H1 (cell line): ENCODE measurements around the gene SLC35G4. TPM values are rescaled to one million over a fixed set of nuclear protein-coding genes. Genes with fewer than 3 reads are reported as not detected.

Experiments
- ASH2L ChIP-seq: fragments of 200-600, 300-600 bp; sonication (generic); IDR thresholded peaks from one replicate; pipeline ENCODE4 v1.7.1; 2017; ENCODE audit warnings: low read length
- CTCF ChIP-seq, 3 experiments: IDR thresholded peaks; 1 replicate in 2 of 3; 2 replicates in 1 of 3; pipeline versions ENCODE4 v1.5.1 to v1.6.1; 2011; ENCODE audit warnings: low read length in 3 of 3, mild to moderate bottlenecking in 3 of 3, inconsistent platforms in 2 of 3, low read depth in 1 of 3, moderate library complexity in 1 of 3; ENCODE audit not compliant: insufficient read depth in 1 of 3; ENCODE audit errors: control extremely low read depth in 1 of 3
- JUND ChIP-seq: IDR thresholded peaks from 2 replicates; pipeline ENCODE4 v1.6.1; 2011; ENCODE audit warnings: mild to moderate bottlenecking, improper control_type of control experiment, low read length
- SP4 ChIP-seq: IDR thresholded peaks from 2 replicates; pipeline ENCODE4 v1.6.1; 2012; ENCODE audit warnings: low read length, inconsistent platforms
- TCF12 ChIP-seq: IDR thresholded peaks from 2 replicates; pipeline ENCODE4 v1.6.1; 2011; ENCODE audit warnings: low read depth, mild to moderate bottlenecking, low read length
- polyA plus RNA-seq, 7 experiments: library from polyadenylated mRNA; depleted of rRNA in 3 of 7; stranded (reverse) in 5 of 7; unstranded in 2 of 7; fragments of >200 nt in 5 of 7; fragments of 200-250 nt in 2 of 7; gene quantifications; 1 replicate in 5 of 7; 2 replicates in 1 of 7; 4 replicates in 1 of 7; pipeline versions ENCODE4 v1.2.1 to v1.2.3, GENCODE V29; 2011 to 2013; ENCODE audit warnings: missing spikeins in 2 of 7, mixed read lengths in 2 of 7
- total RNA-seq: library from RNA; stranded (reverse); fragmentation: NEBNext Ultra II Directional; extraction: Animal tissue kit (Norgen Biotek cat#: 25700); gene quantifications from 2 replicates; pipeline ENCODE4 v1.2.1, GENCODE V29; 2021
- TF ChIP-seq, protein P1 (sequence below): fragments of 300-600 bp; sonication (generic); IDR thresholded peaks from 2 replicates; pipeline ENCODE4 v1.7.1; 2012; ENCODE audit warnings: low read length, moderate library complexity, mild to moderate bottlenecking, inconsistent platforms; ENCODE audit not compliant: insufficient replicate concordance

SLC35G4 gene
- total and polyA plus RNA-seq, 2 of the 8 experiments (the other 6 are each of a cell fraction or from before 2014, with no cell fraction given) = not detected

DNA sequence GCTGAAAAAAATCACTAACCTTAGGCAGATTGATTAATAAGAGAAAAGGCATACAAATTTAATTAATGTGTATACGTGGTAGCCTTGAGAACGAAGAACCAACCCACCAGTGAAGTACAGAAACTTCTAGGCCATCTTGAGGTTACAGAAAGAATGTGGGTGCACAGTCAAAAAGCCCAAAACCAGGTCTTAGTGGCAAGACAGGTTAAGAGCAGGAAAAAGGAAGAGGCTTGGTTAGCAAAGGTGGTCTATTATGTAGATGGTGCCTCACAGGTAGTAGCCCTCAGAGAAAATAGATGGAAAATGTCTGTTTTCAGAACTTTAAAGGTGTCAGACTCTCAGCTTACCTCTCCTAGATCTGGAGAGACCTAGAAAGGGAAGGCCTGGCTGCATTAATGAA is 22.0 kb upstream of the SLC35G4 start (continued):
- TF ChIP-seq TCF12 = no peak
- no peak for TF ChIP-seq ASH2L
- TF ChIP-seq SP4 = no peak
- TF ChIP-seq, protein P1, sequence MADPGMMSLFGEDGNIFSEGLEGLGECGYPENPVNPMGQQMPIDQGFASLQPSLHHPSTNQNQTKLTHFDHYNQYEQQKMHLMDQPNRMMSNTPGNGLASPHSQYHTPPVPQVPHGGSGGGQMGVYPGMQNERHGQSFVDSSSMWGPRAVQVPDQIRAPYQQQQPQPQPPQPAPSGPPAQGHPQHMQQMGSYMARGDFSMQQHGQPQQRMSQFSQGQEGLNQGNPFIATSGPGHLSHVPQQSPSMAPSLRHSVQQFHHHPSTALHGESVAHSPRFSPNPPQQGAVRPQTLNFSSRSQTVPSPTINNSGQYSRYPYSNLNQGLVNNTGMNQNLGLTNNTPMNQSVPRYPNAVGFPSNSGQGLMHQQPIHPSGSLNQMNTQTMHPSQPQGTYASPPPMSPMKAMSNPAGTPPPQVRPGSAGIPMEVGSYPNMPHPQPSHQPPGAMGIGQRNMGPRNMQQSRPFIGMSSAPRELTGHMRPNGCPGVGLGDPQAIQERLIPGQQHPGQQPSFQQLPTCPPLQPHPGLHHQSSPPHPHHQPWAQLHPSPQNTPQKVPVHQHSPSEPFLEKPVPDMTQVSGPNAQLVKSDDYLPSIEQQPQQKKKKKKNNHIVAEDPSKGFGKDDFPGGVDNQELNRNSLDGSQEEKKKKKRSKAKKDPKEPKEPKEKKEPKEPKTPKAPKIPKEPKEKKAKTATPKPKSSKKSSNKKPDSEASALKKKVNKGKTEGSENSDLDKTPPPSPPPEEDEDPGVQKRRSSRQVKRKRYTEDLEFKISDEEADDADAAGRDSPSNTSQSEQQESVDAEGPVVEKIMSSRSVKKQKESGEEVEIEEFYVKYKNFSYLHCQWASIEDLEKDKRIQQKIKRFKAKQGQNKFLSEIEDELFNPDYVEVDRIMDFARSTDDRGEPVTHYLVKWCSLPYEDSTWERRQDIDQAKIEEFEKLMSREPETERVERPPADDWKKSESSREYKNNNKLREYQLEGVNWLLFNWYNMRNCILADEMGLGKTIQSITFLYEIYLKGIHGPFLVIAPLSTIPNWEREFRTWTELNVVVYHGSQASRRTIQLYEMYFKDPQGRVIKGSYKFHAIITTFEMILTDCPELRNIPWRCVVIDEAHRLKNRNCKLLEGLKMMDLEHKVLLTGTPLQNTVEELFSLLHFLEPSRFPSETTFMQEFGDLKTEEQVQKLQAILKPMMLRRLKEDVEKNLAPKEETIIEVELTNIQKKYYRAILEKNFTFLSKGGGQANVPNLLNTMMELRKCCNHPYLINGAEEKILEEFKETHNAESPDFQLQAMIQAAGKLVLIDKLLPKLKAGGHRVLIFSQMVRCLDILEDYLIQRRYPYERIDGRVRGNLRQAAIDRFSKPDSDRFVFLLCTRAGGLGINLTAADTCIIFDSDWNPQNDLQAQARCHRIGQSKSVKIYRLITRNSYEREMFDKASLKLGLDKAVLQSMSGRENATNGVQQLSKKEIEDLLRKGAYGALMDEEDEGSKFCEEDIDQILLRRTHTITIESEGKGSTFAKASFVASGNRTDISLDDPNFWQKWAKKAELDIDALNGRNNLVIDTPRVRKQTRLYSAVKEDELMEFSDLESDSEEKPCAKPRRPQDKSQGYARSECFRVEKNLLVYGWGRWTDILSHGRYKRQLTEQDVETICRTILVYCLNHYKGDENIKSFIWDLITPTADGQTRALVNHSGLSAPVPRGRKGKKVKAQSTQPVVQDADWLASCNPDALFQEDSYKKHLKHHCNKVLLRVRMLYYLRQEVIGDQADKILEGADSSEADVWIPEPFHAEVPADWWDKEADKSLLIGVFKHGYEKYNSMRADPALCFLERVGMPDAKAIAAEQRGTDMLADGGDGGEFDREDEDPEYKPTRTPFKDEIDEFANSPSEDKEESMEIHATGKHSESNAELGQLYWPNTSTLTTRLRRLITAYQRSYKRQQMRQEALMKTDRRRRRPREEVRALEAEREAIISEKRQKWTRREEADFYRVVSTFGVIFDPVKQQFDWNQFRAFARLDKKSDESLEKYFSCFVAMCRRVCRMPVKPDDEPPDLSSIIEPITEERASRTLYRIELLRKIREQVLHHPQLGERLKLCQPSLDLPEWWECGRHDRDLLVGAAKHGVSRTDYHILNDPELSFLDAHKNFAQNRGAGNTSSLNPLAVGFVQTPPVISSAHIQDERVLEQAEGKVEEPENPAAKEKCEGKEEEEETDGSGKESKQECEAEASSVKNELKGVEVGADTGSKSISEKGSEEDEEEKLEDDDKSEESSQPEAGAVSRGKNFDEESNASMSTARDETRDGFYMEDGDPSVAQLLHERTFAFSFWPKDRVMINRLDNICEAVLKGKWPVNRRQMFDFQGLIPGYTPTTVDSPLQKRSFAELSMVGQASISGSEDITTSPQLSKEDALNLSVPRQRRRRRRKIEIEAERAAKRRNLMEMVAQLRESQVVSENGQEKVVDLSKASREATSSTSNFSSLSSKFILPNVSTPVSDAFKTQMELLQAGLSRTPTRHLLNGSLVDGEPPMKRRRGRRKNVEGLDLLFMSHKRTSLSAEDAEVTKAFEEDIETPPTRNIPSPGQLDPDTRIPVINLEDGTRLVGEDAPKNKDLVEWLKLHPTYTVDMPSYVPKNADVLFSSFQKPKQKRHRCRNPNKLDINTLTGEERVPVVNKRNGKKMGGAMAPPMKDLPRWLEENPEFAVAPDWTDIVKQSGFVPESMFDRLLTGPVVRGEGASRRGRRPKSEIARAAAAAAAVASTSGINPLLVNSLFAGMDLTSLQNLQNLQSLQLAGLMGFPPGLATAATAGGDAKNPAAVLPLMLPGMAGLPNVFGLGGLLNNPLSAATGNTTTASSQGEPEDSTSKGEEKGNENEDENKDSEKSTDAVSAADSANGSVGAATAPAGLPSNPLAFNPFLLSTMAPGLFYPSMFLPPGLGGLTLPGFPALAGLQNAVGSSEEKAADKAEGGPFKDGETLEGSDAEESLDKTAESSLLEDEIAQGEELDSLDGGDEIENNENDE = no peak
- no peak for TF ChIP-seq CTCF (IDR thresholded peaks at IDR 0.05; ENCODE audit: control extremely low read depth in 1 of 3, insufficient read depth in 1 of 3, low read depth in 1 of 3, low read length in 3 of 3)
- TF ChIP-seq JUND = no peak
